DND-41 (cell line): ENCODE measurements around the gene KDM6A.

Source experiments
- CTCF ChIP-seq: IDR thresholded peaks from 2 replicates; pipeline ENCODE4 v1.5.1; 2012; ENCODE audit warnings: borderline replicate concordance, low read length, moderate library complexity, mild to moderate bottlenecking; ENCODE audit not compliant: poor library complexity, severe bottlenecking; ENCODE audit errors: extremely low read depth
- EZH2 ChIP-seq: IDR thresholded peaks from 3 replicates; pipeline ENCODE4 v1.6.1; 2012; ENCODE audit warnings: borderline replicate concordance, low read depth, mild to moderate bottlenecking, moderate library complexity, low read length, inconsistent platforms; ENCODE audit not compliant: severe bottlenecking

DNA sequence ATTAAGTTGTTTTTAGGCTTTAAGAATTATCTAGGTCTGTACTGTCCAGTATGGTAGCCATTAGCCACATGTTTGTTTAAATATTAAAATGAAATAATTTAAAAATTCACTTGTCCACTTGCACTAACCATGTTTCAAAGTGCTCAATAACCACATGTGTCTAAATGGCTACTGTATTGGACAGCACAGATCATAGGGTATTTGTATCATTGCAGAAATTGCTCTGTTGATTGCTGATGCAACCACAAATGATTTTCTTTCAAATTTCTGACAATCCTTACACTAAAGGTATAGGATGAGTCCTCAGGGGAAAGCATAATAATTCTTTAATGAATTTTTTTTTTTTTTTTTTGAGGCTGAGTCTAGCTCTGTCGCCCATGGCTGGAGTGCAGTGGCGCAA lies 84.9 kb downstream of the KDM6A start:
- no peak for TF ChIP-seq CTCF
- no peak for TF ChIP-seq EZH2
